NCI-H1092 treated with DMSO at 0.1 percent for 48 hours (cell line): ENCODE results near the gene RNF145.
"Not testable (repeated sequence)": the region's sequence is repeated elsewhere in the genome, so short reads cannot be mapped to it uniquely, and the experiment has no call there.

Experiments
- DNase-seq: peaks from one replicate; lab custom pipeline; 2025; lab: John Stamatoyannopoulos, UW

RNF145 gene, protein sequence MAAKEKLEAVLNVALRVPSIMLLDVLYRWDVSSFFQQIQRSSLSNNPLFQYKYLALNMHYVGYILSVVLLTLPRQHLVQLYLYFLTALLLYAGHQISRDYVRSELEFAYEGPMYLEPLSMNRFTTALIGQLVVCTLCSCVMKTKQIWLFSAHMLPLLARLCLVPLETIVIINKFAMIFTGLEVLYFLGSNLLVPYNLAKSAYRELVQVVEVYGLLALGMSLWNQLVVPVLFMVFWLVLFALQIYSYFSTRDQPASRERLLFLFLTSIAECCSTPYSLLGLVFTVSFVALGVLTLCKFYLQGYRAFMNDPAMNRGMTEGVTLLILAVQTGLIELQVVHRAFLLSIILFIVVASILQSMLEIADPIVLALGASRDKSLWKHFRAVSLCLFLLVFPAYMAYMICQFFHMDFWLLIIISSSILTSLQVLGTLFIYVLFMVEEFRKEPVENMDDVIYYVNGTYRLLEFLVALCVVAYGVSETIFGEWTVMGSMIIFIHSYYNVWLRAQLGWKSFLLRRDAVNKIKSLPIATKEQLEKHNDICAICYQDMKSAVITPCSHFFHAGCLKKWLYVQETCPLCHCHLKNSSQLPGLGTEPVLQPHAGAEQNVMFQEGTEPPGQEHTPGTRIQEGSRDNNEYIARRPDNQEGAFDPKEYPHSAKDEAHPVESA

DNA sequence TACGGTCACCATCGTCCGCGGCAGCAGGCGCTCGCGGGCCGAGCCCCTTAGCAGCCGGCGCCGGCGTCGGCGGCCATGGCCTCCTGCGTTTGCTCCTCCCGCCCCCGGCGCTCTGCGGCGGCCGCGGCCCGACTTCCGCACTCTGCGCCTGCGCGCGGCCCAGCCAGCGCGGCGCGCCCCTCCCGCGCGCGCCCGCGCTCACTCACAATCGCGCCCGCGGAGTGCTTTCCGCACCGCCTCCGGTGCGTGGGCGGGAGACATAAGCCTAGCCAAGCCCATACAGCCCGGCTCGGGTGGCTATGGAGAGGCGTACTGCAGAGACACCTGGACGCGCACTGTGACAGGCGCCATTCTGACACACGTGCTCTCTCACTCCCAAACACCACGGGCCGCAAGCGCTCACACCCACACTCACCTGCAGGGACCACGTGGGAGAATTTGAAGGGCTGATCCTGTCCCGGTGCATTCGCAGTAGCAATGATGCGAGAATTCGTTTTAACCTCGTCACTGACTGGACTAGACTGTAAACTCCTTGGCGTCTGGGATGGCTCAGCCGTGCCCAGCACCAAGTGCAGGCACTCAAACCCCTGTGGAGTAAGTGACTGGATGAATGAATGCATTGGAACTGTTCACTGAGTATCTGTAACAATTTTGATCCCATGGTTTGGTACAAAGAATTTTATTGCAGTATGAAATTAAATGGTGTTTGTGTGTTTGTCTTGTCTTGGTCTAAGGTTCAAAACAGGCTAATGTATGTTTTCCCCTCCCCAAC lies at the start of gene RNF145:
RNF145 (minus strand) TSS at position 116 of the 772 bp plus-strand sequence. CDS start 5,936 bp downstream, outside the sequence.
- DNase-seq, result peak; percentile 70

DNA sequence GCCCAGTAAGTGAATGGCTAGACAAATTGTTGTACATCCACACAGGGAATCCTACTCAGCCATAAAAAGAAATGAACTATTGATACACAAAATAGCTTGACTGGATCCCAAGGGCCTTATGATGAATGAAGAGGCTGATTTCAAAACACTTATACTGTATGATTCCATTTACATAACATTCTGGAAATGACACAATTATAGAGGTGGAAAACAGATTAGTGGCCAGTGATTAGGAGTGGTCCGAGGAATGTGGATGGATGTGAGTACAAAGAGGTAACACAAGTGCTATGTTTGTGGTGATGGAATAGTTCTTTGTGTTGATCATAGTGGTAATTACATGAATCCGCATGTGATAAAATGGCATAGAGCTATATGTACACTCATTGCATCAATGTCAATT lies 49.0 kb upstream of the RNF145 start:
- no peak for DNase-seq

DNA sequence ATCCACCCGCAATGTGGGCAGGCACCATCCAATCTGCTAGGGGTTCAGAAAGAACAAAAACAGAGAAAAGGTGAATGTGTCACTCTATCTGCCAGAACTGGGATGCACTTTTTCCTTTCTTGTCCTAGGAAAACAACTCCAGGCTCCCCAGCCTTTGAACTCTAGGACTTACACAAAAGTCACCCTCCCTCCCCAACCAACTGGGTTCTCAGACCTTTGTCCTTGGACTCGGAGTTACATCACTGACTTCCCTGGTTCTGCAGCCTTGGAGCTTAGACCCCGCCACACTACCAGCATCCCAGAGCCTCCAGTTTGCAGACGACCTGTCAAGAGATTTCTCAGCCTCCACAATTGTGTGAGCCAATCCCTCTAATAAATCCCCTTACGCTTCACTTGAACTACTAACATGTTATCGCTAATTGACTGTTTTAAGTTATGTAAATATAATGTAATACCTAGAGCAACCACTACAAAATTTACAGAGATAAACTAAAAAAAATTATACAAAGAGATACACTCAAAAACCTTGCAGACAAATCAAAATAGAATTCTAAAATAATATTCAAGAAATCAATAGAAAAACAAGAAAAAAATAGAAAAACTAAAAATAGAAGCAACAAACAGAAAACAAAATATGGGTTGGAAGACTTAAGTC lies 48.4 kb upstream of the RNF145 start:
- no peak for DNase-seq

DNA sequence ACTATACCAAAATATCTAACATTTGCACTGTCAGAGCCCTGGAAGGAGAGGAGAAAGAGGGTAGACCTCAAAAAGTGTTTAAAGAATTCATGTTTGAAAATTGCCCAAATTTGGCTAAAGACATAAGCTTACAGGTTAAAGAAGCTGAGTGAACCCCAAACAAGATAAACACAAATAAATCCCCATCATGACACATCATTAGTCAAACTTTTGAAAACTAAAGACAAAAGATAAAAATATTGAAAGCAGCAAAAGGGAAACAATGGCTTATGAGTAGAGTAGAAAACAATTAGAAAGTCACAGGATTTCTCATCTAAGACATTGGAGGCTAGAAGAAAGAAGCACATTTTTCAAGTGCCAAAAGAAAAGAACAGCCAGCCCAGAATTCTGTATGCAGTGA lies 47.7 kb upstream of the RNF145 start:
- no peak for DNase-seq

DNA sequence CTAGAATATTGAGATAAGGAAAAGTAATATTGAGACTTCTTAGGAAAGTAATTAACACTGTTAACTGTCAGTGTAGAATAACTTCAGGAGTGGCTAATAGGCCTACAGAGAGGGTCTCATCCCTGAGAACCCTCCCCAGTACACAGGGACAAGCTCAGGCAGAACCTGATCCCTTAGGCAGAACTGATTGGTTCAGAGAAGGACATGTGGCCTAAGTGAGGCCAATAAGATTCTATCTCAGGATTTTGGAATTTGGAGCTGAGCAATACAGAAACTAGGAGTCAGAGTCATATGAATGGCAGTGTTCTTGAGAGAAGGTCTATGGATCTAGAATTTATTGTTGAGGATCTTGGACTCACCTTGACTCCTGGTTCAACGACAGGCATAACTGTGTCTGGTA lies 42.8 kb upstream of the RNF145 start:
- no peak for DNase-seq

DNA sequence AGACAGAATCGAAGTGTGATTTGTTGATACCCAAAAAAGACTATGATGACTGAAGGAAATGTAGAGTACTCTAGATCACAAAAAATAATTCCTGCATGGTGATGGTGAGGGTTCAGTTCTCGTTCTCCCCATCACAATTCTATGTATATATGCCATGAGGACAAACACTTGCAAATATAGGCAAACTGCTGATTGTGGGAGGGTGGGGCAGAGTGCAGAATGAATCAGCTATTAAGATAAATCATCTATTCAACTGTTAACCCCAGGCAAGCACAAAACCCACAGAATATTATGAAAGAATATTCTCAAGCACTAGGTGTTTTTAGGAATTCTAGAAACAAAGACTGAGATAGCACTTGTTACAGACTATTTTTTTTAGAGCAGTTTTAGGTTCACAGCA lies 39.8 kb upstream of the RNF145 start:
- DNase-seq, result no peak

DNA sequence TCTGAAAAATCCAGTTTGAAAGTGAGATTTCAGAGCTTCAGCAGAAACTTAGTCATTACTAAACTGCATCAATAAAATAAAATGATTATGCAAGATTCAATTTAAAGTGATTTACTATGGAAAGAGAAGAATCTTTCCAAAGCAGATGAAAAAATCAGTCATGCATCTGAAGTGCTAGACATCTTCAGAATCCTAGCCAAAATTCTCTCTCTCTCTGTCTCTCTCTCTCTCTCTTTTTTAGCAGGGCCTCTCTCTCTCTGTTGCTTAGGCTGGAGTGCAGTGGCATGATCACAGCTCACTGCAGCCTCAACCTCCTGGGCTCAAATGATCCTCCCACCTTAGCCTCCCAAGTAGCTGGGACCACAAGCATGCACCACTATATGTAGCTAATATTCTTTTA lies 35.5 kb upstream of the RNF145 start:
- no peak for DNase-seq

DNA sequence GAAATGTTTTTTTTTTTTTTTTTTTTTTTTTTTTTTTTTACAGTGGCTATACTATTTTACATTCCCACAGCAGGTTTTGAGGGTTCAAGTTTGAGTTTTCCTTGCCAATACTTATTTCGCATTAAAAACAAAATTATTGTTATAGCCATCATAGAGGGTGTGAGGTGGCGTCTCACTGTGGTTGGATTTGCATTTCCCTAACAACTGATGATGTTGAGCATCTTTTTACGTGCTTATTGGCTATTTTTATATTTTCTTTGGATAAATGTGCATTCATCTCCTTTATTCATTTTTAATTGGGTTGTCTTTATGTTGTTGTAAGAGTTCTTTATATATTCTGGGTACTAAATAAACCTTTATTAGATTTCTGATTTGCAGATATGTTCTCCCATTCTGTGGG lies 34.8 kb upstream of the RNF145 start:
- DNase-seq, result no peak

DNA sequence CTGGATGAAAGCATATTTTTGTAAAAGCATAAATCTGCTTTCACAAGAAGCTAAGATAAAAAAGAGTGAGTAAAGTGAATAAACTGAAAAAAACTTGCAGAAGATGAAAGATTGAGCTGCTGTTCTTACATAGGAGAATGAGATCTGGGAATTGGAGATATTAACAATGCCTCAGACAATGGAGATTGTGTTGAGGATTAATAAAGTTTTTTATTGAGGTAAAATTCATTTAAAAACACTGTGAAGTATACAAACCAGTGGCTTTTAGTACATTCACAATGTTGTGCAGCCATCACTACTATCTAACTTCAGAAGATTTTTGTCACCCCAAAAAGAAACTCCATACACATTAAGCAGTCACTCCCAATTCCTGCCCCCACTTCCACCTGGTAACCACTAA lies 34.0 kb upstream of the RNF145 start:
- no peak for DNase-seq

DNA sequence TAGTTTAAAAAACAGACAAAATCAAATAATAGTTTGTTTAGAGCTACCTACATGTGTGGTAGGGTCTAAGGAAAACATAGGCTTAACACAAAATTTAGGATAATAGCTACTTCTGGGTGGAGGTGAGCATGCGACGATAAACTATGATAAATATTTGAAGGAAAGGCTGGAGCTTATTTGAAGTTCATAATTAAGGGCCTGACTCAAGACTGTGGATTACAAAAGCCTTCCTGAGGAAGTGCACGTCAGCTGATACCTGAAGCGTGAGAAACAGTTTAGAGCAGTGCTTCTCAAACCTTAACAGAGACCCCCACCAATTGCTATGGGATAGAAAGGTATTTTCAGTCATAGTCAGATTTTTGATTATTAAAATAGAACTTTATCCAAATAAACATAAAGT lies 33.3 kb upstream of the RNF145 start:
- no peak for DNase-seq

DNA sequence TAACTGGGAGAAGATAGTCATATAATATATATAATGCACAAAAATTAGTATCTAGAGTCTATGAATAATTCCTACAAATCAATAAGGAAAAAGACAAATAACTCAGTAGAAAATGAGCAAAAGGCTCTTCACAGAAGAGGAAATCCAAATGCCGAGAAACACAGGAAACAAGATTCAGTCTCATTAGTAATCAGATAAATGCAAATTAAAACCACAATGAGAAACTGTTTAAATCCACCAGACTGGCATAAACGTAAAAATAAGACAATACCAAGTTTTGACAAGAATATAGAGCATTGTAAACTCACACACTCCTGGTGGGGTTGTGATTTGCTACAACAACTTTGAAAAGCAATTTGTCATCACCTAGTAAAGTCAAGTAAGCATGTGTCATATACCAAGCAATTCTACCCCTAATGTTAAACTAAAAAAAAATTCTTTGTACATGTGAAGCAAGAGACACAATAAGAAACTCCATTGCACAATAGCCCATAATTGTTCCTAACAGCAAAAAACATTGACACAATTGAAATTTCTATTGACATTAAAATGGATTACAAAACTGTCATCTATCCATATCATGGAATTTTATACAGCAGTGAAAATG lies 32.7 kb upstream of the RNF145 start:
- DNase-seq, result no peak

DNA sequence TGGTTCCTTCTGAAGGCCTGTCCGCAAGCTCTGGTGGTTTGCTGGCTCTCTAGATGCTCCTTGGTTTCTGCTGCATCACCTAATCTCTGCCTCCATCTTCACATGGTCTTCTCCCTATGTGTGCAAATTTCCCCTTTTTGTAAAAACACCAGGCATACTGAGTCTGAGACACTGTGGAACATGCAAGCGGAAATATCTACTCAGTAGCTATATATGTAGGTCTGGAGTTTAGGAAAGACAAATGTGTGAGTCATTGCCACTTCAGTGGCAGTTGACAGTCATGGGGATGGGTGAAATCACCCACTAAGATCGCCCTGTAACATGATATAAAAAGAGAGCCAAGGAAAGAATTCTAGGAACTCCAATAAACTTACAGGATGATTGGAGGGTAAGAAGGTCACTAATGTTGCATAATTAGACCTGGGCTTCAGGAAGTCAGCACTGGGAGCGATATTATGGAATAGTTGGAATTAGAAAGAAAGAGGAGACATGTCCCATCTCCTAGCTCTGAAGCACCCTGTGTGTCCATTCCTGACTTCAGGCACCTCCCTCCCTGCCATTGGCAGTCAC lies 31.0 kb upstream of the RNF145 start:
- no peak for DNase-seq

DNA sequence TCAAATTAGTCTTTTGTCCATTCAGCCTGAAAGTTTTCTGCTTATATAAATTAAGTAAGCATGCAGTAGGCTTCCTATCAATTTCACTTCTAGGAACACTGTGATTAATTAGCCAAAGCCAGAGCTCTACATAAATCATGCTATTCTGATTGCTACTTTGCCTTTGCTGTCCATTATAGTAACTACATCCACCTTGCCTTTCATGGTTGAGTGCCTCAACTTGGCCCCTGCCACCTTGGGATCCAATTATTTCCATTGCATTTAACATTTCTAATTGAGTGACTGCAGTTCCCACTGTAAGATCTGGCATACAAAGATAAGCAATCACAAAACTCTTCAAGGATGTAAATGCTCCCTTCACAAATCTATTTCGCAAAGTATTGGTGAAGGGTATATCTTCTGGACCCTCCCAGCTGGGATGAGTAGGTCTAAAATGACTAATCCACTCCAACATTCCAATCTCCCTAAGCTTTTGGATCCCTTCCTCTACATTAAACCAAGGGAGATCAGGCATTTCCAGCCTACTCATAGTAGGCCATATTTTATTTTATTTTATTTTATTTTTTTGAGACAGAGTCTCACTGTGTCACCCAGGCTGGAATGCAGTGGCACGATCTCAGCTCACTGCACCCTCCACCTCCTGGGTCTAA lies 26.6 kb upstream of the RNF145 start:
- DNase-seq, result not testable (repeated sequence)

DNA sequence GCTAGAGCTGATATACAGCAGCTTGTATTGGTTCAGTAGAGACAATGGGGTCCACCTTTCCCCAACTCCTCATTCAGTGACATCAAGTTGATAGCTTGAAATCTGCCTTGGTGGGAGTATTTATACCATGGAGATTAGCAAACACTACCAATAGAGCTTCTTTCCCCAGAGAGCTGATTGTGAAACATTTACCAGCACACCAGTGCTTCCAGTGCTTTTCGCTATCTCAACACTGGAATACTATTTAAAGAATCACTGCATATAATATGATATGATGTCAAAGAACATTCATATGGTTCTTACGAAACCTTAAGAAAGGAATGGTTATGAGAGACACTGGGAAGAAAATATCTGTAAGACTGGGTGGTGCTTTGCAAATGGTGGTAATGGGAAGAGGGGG lies 21.8 kb upstream of the RNF145 start:
- no peak for DNase-seq

DNA sequence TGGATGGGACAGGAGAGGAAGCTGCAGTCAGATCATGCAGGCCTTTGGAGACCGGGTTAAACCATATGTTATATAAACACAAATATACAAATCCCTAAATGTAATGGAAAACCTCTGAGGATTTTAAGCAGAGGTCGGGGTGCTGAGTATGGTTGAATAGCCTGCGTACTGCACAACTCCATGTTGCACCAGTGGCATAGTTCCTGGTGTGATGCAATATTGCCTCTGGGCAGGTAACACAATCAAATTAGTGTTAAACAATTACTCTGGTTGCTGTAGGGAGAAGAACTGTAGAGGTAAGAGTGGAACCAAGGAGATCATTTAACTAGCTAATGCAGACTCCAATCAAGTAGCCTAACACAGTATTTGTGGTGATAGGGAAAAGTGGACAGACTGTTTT lies 21.3 kb upstream of the RNF145 start:
- DNase-seq, result no peak

DNA sequence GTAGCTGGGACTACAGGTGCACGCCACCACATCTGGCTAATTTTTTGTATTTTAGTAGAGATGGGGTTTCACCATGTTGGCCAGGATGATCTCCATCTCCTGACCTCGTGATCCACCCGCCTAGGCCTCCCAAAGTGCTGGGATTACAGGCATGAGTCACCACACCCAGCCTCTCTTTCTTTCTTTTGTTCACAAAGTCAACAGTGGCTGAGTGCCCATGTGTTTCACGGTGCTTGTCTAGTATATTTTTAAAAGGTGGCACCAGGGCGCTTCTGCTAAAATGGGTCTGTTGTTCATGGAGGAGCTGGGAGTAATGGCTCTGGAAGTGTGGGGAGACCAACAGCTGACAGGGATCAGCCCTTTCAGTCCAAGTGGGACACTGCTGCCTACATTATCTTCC lies 18.7 kb upstream of the RNF145 start:
- peak; percentile 2 for DNase-seq

DNA sequence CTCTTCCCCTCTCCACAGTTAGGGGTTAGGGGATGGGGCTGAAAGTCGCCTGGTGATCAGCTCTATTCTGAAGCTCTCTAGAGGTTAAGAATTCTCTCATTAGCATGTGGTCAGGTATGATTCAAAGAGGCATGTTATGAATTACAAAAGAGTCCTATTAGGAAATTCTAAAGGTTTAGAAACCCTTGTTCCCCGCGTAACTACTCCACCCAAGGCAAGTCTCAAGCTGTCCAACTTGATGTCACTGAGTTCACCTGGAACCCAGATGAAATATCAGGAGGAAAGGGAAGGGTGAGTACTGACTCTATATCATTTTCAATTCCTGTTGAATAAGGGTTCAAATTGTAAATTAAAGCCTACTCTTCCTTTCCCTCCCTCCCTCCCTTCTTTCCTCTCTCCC lies 18.1 kb upstream of the RNF145 start:
- no peak for DNase-seq

DNA sequence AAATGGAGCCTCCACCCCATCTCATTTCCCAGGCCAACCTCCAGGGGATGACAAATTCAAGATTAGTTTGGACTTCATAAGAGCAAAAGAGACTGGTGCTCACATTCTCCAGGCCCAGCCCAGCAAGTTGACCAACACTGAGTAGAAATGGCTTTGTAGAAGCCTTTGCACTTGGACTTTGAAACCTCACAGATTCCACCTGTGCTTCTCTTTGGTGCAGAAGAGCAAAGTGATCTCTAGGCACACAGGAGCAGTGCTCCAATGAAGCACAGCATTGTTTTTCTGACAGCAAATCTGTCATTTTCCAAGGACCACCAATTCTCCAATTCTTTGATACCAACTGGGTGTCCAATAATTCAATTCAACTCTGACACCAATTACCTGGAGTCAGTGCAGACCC lies 17.1 kb upstream of the RNF145 start:
- DNase-seq, result no peak

DNA sequence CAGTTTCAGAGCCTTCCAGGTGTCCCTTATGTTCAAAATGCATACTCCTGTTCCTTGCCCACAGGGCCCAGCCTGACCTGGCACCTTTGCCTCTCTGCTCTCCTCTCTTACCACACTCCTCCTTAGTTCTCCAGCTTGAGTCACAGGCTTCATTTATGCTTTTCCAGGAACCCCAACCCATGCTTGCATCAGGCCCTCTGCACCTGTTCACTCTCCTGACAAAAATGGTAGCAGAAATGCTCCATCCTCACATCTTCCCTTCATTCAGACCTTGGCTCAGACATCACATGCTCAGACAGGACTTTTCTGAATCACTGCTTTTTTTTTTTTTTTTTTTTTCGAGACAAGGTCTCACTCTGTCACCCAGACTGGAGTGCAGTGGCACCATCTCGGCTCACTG lies 15.1 kb upstream of the RNF145 start:
- no peak for DNase-seq

DNA sequence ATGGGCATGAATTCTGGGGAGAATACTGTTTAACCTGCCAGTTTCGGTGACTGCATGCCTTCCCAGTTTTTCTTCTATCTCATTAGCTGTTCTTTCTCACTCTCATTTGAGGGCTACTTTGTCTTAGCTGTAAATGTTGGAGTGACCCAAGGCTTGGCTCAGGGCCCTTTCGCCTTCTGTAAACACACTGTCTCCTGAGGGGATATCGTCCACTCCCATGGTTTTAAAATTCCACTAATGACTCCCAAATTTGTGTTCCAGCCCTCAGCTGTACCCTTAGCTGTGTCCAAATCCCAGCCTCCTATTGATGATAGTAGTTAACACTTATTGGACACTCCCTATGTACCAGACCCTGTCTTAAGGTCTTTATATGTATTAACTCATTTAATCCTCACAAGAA lies 14.1 kb upstream of the RNF145 start:
- DNase-seq, result no peak

DNA sequence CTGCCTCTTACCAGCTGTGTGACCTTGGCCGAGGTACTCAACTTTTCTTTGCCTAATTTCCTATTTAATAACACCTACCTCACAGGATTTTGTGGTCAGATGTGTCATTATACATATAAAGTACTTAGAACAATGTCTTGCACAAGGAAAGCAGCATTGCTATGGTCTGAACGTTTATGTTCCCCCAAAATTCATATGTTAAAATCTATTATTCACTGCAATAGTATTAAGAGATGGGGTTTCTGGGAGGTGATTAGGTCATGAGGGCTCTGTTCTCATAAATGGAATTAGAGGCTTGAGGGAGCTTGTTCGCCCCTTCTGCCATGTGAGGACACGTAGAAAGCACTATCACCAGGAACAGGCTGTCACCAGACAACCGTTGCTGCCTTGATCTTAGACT lies 10.9 kb upstream of the RNF145 start:
- no peak for DNase-seq
